SIG-M5 treated with dmso at 0.1 percent for 504 hours (cell line): ENCODE measurements around the gene GPR26.

Source experiments
- DNase-seq: peaks from one replicate; lab custom pipeline; 2025; ENCODE audit not compliant: unreplicated experiment; lab: John Stamatoyannopoulos, UW

The GPR26 gene

GRCh38 chr10:123666318-123667236 lies at the start of gene GPR26:
Gene GPR26, plus strand, starts transcription at chr10:123666355. Its CDS starts 53 bp downstream, at chr10:123666408.
- no peak for DNase-seq

- DNase-seq: no peak
These were observed 47.9 kb upstream of the GPR26 start for GRCh38 chr10:123618224-123618623.

- no peak for DNase-seq
These were observed 46.9 kb upstream of the GPR26 start for GRCh38 chr10:123619067-123619855.

- DNase-seq: no peak
These were observed 45.5 kb upstream of the GPR26 start for GRCh38 chr10:123620621-123621020.

- no peak for DNase-seq
These were observed 44.7 kb upstream of the GPR26 start for GRCh38 chr10:123621492-123621891.

GRCh38 chr10:123621916-123622315 lies 44.2 kb upstream of the GPR26 start:
- no peak for DNase-seq

GRCh38 chr10:123622381-123622780 lies 43.8 kb upstream of the GPR26 start:
- DNase-seq: no peak

- no peak for DNase-seq
These were observed 42.1 kb upstream of the GPR26 start for GRCh38 chr10:123624086-123624485.

GRCh38 chr10:123633106-123633505 lies 33.0 kb upstream of the GPR26 start:
- DNase-seq: no peak

GRCh38 chr10:123633636-123634035 lies 32.5 kb upstream of the GPR26 start:
- DNase-seq: no peak

GRCh38 chr10:123634221-123634620 lies 31.9 kb upstream of the GPR26 start:
- DNase-seq: no peak

GRCh38 chr10:123635131-123635530 lies 31.0 kb upstream of the GPR26 start:
- no peak for DNase-seq

- DNase-seq: no peak
These were observed 30.4 kb upstream of the GPR26 start for GRCh38 chr10:123635745-123636144.

GRCh38 chr10:123636598-123637325 lies 29.4 kb upstream of the GPR26 start:
- DNase-seq: no peak

- DNase-seq: no peak
These were observed 28.8 kb upstream of the GPR26 start for GRCh38 chr10:123637326-123637880.

GRCh38 chr10:123639131-123639530 lies 27.0 kb upstream of the GPR26 start:
- DNase-seq: no peak

GRCh38 chr10:123640016-123640535 lies 26.1 kb upstream of the GPR26 start:
- no peak for DNase-seq

- no peak for DNase-seq
These were observed 23.9 kb upstream of the GPR26 start for GRCh38 chr10:123642293-123642692.

GRCh38 chr10:123642697-123643096 lies 23.5 kb upstream of the GPR26 start:
- DNase-seq: no peak

- DNase-seq: no peak
These were observed 22.8 kb upstream of the GPR26 start for GRCh38 chr10:123643315-123643714.

GRCh38 chr10:123645016-123645415 lies 21.1 kb upstream of the GPR26 start:
- DNase-seq: no peak
